ENCODE measurements around the gene PTCD1.
A peak's percentile ranks its signal among the peaks of the same experiment; 100 is the strongest.

Gene PTCD1

GRCh38 chr7:99394188-99394502, 44.5 kb downstream of the PTCD1 start:
- no peak overlapping the region for H3K4me3 ChIP-seq (ENCODE audit: low read length)
- TF ChIP-seq CTCF (conservative IDR thresholded peaks at IDR 0.05; ENCODE audit: low read depth, low read length), result no peak
- DNase-seq (ENCODE audit: low read depth), result no peak

- H3K4me3 ChIP-seq (ENCODE audit: low read length), result peak overlapping the region; percentile 56
- TF ChIP-seq CTCF (conservative IDR thresholded peaks at IDR 0.05; ENCODE audit: low read depth, low read length), result no peak
- no peak for DNase-seq (ENCODE audit: low read depth)
Measured at GRCh38 chr7:99393355-99394187, 45.0 kb downstream of the PTCD1 start.

- TF ChIP-seq CTCF (conservative IDR thresholded peaks at IDR 0.05; ENCODE audit: low read depth, low read length), result no peak
- peak overlapping the region; percentile 56 for H3K4me3 ChIP-seq (ENCODE audit: low read length)
- DNase-seq (ENCODE audit: low read depth), result peak; percentile 51
Measured at GRCh38 chr7:99392659-99393354, 45.8 kb downstream of the PTCD1 start.

- no peak for DNase-seq (ENCODE audit: low read depth)
- peak overlapping the region; percentile 56 for H3K4me3 ChIP-seq (ENCODE audit: low read length)
- no peak for TF ChIP-seq CTCF (conservative IDR thresholded peaks at IDR 0.05; ENCODE audit: low read depth, low read length)
Measured at GRCh38 chr7:99392046-99392445, 46.6 kb downstream of the PTCD1 start.

- H3K4me3 ChIP-seq (ENCODE audit: low read length), result no peak overlapping the region
- DNase-seq (ENCODE audit: low read depth), result no peak
- TF ChIP-seq CTCF (conservative IDR thresholded peaks at IDR 0.05; ENCODE audit: low read depth, low read length), result no peak
Measured at GRCh38 chr7:99390941-99391602, 47.5 kb downstream of the PTCD1 start.

- H3K4me3 ChIP-seq (ENCODE audit: low read length), result no peak overlapping the region
- TF ChIP-seq CTCF (conservative IDR thresholded peaks at IDR 0.05; ENCODE audit: low read depth, low read length), result no peak
Measured at GRCh38 chr7:99389772-99390171, 48.8 kb downstream of the PTCD1 start.

More at GRCh38 chr7:99389772-99390171, 48.8 kb downstream of the PTCD1 start:
- no peak for DNase-seq (ENCODE audit: low read depth)
